Measurements from ENCODE around the gene RFC4.
"Not testable (repeated sequence)": the region's sequence is repeated elsewhere in the genome, so short reads cannot be mapped to it uniquely, and the experiment has no call there.

Gene RFC4, protein sequence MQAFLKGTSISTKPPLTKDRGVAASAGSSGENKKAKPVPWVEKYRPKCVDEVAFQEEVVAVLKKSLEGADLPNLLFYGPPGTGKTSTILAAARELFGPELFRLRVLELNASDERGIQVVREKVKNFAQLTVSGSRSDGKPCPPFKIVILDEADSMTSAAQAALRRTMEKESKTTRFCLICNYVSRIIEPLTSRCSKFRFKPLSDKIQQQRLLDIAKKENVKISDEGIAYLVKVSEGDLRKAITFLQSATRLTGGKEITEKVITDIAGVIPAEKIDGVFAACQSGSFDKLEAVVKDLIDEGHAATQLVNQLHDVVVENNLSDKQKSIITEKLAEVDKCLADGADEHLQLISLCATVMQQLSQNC

GRCh38 chr3:186806089-186807055 lies at the start of gene RFC4:
Gene RFC4, minus strand, starts transcription at chr3:186806482. Its CDS starts 1,769 bp downstream, at chr3:186804713.
- DNase-seq, result peak; percentile 95

DNA sequence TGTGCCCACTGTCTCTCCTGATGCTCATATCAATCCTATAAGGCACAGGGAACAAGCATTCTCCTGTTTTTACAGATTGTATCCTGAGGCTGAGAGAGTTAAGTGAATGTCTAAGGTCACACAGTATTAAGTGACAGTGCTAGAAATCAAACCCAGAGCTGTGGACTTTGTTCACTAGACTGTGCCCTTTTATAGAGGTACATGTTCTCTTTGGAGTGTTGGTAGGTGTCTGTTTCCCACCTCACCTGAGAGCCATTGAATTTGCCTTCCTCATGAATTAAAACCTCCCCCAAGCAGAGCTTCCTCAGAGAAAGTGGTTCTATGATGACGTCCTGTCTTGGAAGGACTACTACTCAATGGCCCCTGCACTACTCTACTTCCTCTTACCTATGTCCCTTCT lies 48.7 kb upstream of the RFC4 start:
- DNase-seq, result no peak

- no peak for DNase-seq
Observed at GRCh38 chr3:186854146-186854545, 47.9 kb upstream of the RFC4 start.

DNA sequence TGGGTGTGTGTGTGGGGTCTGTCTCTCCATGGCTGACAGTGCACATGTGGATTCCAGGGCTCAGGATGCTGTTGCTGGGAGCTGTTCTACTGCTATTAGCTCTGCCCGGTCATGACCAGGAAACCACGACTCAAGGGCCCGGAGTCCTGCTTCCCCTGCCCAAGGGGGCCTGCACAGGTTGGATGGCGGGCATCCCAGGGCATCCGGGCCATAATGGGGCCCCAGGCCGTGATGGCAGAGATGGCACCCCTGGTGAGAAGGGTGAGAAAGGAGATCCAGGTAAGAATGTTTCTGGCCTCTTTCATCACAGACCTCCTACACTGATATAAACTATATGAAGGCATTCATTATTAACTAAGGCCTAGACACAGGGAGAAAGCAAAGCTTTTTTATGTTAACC lies 46.7 kb upstream of the RFC4 start:
- DNase-seq, result no peak

- not testable (repeated sequence) for DNase-seq
Observed at GRCh38 chr3:186851835-186852234, 45.6 kb upstream of the RFC4 start.

- DNase-seq, result peak; percentile 53
Observed at GRCh38 chr3:186849374-186849975, 43.2 kb upstream of the RFC4 start.

- no peak for DNase-seq
Observed at GRCh38 chr3:186847437-186847836, 41.2 kb upstream of the RFC4 start.

DNA sequence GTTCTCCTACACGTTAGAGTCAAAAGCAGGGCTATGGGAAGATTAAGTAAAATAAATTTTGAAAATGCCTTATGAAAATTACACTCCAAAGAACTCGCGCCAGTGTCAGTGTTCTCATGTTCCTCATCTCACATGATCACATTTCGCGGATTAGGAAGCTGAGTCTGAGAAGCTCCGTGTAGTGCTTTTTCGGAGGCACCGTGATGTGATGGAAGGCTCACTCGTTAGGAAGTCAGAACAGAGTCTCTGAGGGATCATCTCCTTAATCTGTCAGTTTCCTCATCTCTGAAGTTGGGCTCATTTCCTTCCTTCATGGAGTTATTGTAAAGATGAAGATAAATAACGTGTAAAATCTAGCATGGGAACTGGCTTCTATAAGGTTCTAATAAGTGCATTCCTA lies 39.5 kb upstream of the RFC4 start:
- DNase-seq, result no peak

- DNase-seq, result no peak
Observed at GRCh38 chr3:186844908-186845307, 38.6 kb upstream of the RFC4 start.

DNA sequence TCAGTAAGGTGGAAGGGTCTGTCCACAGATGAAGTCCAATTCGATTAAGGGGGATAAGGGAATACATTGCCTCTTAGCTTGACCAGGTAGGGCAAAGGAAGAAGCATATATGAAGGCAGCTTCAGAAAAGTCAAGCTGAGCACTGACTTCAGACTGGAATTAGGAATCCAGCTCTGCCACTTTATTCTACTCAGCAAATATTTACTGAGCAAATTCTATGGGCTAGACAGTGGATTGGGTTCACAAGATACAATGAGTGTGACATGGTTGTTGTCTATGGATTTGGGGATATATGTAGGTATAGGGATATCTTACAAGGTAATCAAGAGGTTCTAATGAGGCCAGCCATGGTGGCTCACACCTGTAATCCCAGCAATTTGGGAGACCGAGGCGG lies 36.8 kb upstream of the RFC4 start:
- no peak for DNase-seq

DNA sequence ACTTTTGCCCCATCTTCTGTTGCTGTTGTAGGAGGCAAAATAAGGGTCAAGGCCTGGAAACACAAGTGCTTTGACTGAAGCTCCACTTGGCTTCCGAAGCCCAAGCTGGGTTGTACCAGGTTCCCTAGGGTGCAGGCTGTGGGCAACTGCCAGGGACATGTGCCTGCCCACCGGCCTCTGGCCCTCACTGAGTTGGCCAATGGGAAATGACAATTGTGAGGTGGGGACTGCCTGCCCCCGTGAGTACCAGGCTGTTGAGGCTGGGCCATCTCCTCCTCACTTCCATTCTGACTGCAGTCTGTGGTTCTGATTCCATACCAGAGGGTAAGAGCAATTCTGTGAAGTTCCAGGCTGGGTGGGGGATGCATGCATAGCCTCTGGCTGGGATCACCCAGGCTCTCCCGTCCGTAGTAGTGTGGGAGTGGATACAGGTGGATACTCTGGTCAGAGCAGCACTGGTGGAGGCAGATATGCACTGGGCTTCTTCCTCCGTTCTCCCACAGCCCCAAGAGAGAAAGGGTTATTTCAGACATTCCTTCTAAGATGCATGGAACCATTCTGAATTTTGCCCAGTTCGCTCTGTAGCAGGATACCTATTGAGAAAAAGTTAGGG lies 36.2 kb upstream of the RFC4 start, which contains the start of gene ADIPOQ:
Gene ADIPOQ, plus strand, starts transcription at position 285 of the 613 bp plus-strand sequence. CDS start 10,349 bp downstream, outside the sequence.
- no peak for DNase-seq

DNA sequence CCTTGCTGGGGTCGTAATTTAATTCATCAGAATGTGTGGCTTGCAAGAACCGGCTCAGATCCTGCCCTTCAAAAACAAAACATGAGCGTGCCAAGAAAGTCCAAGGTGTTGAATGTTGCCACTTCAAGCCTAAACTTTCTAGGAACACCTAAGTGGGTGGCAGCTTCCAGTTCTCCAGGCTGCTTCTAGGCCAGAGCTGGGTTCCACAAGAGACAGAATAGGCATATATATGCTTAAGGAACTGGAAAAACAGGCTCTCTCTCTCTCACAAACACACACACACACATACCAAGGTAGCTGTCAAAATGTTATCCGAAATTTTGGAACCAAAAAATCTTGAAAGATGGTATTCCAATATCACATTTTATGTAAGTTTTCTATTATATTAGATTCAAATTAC lies 35.3 kb upstream of the RFC4 start:
- no peak for DNase-seq

DNA sequence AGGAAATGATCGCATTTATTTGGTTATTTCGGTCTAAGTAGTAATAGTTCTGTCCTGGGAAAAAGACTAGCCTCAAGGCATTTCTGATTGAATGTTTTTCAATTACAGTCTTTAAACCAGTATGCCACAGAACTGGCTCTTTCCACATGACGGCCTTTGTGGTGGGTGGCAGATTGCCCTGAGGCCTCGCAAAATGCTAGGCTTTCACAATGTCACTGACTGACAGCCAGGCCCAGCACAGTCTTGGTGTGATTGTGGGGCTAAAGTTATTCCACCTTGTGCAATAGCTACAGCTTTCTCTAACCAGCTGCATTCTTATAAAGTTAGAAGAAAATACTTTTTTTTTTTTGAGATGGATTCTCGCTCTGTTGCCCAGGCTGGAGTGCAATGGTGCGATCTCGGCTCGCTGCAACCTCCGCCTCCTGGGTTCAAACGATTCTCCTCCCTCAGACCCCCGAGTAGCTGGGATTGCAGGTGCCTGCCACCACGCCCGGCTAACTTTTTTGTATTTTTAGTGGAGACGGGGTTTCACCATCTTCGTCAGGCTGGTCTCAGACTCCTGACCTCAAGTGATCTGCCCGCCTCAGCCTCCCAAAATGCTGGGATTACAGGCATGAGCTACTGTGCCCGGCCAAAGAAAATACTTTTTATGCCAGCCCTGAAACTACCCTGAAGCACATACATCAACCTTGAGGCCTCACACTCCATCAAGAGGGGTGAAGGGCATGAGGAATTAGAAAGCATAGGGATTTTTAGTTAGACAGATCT lies 33.8 kb upstream of the RFC4 start:
- peak; percentile 53 for DNase-seq

DNA sequence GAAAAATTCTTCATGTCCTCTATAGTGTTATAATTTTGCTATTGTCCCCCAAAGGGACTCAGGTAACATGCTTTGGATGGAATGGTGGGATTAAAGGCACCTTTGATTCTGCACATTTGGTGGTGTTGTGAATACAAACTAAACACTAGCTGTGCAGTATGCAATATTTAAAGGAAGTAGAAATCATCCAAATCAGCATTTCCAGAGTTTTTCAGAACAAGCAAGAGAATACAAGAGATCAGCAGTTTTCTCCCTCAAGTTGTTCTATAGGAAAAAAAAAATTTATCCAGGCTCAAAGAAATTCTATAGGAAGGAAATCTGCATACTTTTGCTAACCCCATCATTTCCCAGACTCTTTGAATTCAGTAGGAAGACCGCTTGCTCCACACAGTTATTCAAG lies 26.0 kb upstream of the RFC4 start:
- no peak for DNase-seq

DNA sequence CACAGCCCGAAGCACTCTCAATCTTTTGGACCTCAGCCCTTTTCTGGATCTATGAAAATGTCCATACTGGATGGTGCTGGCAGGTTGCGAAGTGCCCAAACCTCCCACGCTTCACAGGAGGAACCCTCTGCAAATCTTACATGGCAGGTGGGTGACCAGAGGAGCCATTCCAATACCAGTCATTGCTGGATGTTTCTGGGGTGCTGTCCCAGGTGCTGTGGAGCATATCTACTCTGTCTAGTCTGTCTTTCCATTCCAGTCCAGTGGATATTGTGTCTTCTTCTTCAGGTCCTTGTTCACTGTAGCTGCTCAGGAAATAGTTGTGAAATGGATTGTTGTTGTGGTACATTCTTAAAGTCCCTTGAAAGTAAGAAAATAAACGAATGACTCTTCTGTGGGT lies 25.5 kb upstream of the RFC4 start:
- DNase-seq, result no peak

DNA sequence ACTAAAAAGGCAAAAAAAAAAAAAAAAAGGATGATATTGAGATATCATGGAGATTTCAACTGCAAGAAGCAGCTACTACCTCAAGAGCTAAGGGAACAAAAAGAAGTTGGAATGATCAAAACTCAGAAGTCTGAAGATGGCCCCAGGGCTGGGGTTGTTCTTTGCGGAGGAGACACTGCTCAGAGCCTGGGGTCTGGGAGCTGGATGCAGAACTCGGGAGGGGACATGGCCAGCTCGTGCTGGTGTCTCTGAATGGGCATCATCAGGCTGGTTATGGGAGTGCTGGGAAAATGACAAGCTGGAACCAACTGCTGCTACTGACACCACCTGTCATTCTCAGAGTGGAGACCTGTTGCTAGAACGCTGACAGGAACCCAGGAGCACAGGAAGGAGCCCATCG lies 22.1 kb upstream of the RFC4 start:
- DNase-seq, result peak; percentile 13

GRCh38 chr3:186826976-186827857 lies 20.9 kb upstream of the RFC4 start:
- peak; percentile 94 for DNase-seq

DNA sequence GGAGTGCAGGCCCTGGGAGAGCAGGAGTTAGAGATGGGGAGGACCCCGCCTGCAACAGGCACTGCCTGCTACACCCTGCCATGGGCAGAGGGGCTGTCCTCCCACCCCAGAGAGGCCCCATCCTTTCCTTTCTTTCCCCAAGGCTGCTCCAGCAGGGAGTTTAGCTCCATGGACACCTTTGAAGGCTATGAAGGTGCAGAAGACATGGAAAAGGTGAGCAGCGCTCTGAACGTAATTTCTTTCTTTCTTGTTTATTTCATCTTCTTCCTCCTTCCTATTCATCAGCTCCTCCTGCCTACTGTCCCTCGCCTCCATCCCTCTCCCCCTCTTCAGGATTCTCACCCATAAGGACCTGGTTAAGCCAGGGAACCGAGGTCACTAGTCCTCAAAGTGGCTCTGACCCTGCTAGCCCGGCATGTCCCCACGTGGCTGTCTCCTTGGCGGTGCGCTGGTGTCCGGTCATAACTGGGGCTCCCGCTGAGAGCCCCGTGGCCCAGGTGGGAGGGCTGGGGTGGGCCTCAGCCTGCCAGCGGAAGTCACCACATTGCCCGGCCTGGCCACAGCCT lies 20.2 kb upstream of the RFC4 start:
- peak; percentile 47 for DNase-seq

GRCh38 chr3:186825872-186826409 lies 19.7 kb upstream of the RFC4 start:
- DNase-seq, result peak; percentile 55

DNA sequence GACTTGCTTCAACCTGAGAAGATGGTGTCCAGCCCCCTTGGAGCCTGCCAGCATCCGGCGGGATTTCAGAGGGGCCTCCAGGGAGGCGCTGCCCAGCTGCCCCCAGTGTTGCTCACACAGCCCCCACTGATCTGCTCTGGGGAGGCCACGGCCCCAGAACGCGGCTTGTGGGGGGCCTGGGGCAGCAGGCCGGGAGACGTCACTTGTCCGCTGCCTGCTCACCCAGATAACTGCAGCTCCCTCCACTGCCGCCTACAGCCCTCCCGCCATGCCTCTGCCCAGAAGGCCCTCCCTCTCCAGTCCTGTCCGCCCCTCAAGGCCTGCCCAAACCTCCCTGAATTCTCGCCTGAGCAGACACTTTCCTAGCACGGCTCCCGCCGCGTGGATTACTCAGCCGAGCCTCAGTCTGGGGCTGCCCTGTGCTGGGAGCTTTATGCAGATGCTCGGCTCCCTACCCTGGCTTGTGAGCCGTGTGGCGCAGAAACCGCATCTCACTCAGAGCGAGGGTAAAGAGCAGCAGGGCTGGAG lies 19.1 kb upstream of the RFC4 start:
- peak; percentile 84 for DNase-seq
